GM21737 (cell line): ENCODE data around the gene SENP5.

Experiments
- ATAC-seq: cut with Tn5 transposase; IDR thresholded peaks from one replicate; pipeline ENCODE4 v1.9.1; 2021; ENCODE audit warnings: mild to moderate bottlenecking, moderate library complexity; ENCODE audit not compliant: unreplicated experiment

The SENP5 gene

DNA sequence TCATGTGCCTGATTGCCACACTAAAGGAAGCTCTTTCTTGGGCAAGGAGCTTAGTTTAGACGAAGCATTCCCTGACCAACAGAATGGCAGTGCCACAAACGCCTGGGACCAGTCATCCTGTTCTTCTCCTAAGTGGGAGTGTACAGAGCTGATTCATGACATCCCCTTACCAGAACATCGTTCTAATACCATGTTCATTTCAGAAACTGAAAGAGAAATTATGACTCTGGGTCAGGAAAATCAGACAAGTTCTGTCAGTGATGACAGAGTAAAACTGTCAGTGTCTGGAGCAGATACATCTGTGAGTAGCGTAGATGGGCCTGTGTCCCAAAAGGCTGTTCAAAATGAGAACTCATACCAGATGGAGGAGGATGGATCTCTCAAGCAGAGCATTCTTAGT is 18.4 kb downstream of the SENP5 start:
- ATAC-seq, result no peak

DNA sequence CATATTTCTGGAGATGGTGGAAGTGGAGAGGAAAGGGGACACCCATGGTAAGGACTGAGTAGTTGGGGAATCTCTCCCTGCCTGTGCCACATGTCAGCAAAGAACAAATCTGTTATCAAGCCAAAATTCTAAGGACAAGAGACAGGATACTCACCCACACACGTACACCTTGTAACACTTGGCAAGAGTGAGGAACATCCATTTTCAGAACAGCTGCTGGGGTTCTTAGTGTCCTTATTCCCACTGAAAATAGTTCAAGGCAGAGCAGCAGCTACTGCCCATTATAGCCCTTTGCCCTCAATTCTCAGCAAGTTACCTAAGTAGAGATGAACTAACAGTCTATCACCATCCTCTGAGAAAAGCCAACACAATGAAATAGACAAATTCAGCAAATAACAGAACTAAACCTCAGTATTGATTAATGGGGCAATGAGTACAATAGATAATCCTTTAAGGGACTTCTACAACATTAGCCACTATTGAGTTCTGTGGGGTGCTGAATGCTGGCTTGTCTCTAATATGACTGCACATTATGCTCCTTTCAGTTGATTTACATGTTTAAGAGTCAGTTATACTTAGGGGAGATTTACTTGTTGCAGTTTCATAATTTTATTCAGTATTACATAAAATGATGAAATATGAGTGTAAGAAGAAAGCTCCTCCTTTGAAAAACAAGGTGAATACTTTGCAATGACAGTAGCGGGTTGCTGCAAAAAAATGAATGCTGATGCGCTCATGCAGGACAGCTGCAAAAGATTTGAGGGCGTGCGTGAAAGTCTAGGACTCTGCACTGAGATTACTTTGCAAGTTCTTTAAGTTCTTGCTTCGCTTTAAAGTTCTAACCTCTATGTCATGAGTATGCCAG is 22.4 kb downstream of the SENP5 start:
- no peak for ATAC-seq

DNA sequence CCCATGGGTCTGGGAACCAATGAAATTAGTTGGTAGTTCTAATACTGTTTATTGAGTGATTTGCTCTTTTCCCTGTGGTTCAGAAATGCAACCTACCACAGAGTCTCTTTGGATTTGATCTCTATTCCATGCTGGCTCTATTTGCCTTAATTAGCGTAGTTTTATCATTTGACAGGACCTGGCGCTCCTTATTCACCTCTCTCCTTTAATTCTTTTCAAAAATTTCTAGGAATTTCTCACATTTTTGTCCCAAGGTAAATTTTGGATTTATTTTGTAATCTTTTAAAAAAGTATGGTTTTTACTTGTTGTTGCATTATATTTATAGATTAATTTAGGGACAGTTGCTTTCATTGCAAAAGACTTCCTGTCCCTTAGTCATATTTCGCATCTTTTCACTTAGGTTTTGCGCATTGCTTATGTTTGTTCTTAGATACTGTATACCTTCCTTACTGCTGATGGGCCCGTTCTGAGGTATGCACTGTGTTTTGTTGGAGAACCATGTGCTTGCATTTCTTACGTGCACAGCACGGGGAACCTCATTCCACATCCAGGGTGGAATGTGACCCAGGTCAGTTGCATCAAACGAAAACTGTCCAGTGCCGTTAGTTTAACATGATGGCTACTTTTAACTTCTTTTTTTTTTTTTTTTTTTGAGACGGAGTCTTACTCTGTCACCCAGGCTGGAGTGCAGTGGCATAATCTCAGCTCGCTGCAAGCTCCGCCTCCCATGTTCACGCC is 27.0 kb downstream of the SENP5 start:
- no peak for ATAC-seq

DNA sequence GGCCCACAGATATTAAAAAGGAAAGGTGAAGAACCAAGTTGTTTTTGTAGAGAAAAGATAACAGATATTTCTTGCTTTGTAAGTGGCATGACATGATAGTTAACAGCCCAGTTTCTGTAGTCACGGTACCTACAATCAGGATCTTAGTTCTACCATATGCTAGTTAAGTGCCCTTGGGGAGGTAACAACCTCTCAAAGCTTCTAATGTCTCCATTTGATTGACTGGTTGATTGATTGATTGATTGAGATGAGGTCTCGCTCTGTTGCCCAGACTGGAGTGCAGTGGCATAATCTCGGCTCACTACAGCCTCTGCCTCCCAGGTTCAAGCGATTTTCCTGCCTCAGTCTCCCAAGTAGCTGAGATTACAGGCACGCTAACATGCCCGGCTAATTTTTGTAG is 28.5 kb downstream of the SENP5 start:
- no peak for ATAC-seq

- ATAC-seq, result no peak
Observed at GRCh38 chr3:196901768-196902167, 34.0 kb downstream of the SENP5 start.

GRCh38 chr3:196902296-196902695 is 34.6 kb downstream of the SENP5 start:
- no peak for ATAC-seq

- no peak for ATAC-seq
Observed at GRCh38 chr3:196903740-196904139, 36.0 kb downstream of the SENP5 start.

- no peak for ATAC-seq
Observed at GRCh38 chr3:196914866-196915265, 47.1 kb downstream of the SENP5 start.

- no peak for ATAC-seq
Observed at GRCh38 chr3:196915375-196915774, 47.7 kb downstream of the SENP5 start.

- ATAC-seq, result no peak
Observed at GRCh38 chr3:196916221-196916620, 48.5 kb downstream of the SENP5 start.

DNA sequence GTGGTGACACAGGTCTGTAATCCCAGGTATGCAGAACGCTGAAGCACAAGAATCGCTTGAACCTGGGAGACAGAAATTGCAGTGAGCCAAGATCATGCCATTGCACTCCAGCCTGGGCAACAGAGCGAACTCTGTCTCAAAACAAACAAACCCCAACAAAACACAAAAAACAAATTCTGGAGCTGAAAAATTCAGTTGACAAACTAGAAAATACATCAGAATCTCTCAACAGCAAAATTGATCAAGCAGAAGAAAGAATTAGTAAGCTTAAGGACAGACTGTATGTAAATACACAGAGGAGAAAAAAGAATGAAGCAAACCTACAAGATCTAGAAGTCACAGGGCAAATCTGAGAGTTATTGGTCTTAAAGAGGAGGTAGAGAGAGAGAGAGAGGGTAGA is 49.3 kb downstream of the SENP5 start:
- no peak for ATAC-seq

DNA sequence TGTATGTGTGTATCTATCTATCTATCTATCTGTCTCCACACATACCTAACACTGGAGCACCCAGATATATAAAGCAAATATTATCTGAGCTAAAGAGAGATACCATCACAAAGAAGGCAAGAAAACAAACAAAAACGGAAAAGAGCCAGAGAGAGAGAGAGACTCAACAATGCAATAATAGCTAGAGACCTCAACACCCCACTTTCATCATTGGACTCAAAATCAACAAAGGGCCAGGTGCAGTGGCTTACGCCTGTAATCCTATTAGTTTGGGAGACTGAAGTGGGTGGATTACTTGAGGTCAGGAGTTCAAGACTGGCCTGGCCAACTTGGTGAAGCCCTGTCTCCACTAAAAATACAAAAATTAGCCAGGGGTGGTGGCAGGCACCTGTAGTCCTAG is 51.2 kb downstream of the SENP5 start:
- ATAC-seq, result no peak

DNA sequence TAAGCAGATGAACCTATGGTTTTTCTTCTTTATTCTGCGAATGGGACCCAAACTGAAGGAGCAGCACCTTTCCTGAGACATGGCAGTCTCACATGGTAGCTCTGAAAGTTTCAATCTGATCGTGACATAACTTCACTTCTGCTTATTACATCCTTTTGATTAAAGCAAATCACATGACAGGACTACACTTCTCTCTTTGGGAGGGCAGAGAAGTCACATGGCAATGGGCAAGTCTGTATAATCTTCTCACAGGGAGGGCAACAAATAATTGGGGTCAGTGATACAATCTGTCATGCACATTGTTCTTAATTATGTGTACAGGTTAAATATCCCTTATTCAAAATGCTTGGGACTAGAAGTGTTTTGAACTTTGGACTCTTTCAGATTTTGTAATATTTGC is 53.0 kb downstream of the SENP5 start:
- ATAC-seq, result no peak

GRCh38 chr3:196927571-196928453 is 60.1 kb downstream of the SENP5 start:
- ATAC-seq, result no peak

GRCh38 chr3:196931157-196931556 is 63.4 kb downstream of the SENP5 start:
- ATAC-seq, result no peak

- ATAC-seq, result no peak
Observed at GRCh38 chr3:196931828-196932587, 64.3 kb downstream of the SENP5 start.

GRCh38 chr3:196932600-196932999 is 64.9 kb downstream of the SENP5 start:
- no peak for ATAC-seq

DNA sequence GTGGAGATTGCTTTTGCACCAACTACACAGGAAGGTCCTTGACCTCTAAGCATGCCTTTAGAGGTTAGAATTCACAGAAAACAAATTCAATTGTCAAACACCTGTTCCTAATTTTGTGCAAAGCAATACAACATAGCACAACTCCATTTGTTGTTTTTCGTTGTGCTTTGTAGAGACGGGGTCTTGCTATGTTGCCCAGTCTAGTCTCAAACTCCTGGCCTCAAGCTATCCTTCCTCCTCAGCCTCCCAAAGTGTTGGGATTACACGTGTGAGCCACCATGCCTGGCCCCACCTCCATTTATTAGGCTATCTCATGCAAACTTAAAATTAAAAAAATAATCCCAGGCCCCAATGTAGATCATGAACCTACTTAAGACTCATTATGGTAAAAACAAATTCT is 68.6 kb downstream of the SENP5 start:
- no peak for ATAC-seq

- ATAC-seq, result no peak
Observed at GRCh38 chr3:196938124-196938523, 70.4 kb downstream of the SENP5 start.

GRCh38 chr3:196938576-196938975 is 70.9 kb downstream of the SENP5 start:
- no peak for ATAC-seq
